ENCODE results near the gene WNT3.

WNT3 gene

GRCh38 chr17:46812624-46813318, 5.7 kb downstream of the WNT3 start (continued):
- TF ChIP-seq ELK4 (IDR thresholded peaks at IDR 0.05; ENCODE audit: borderline replicate concordance, low read depth, low read length) (no peak), ZNF843 (tag by site-specific recombination; IDR thresholded peaks at IDR 0.05) (no peak), ZNF791 (tag by site-specific recombination; IDR thresholded peaks at IDR 0.05) (no peak), ZNF292 (tag by site-specific recombination; IDR thresholded peaks at IDR 0.05; ENCODE audit: borderline replicate concordance, low read depth) (no peak), PATZ1 (tag by site-specific recombination; IDR thresholded peaks at IDR 0.05) (no peak), ZNF776 (tag by site-specific recombination; IDR thresholded peaks at IDR 0.05; ENCODE audit: borderline replicate concordance) (no peak), ZNF629 (tag by site-specific recombination; IDR thresholded peaks at IDR 0.05) (no peak), ZNF621 (tag by site-specific recombination; IDR thresholded peaks at IDR 0.05) (no peak), GLI2 (tag by site-specific recombination; IDR thresholded peaks at IDR 0.05; ENCODE audit: borderline replicate concordance, low read depth) (no peak), MEIS1 (CRISPR knock-in tag; IDR thresholded peaks at IDR 0.05; ENCODE audit: borderline replicate concordance) (no peak)

- TF ChIP-seq INSM2 (tag by site-specific recombination; IDR thresholded peaks at IDR 0.05) (no peak), ZNF341 (tag by site-specific recombination; IDR thresholded peaks at IDR 0.05; ENCODE audit: low read depth) (peak; percentile 46; the same call in 1 of the 2 replicates), SP7 (tag by site-specific recombination; IDR thresholded peaks at IDR 0.05) (peak; percentile 55), SP2 (tag by site-specific recombination; IDR thresholded peaks at IDR 0.05) (peak; percentile 27; the same call in 1 of the 2 replicates), KLF9 (tag by site-specific recombination; IDR thresholded peaks at IDR 0.05; ENCODE audit: low read depth) (peak; percentile 23; the same call in 1 of the 2 replicates), KLF7 (tag by site-specific recombination; IDR thresholded peaks at IDR 0.05; ENCODE audit: borderline replicate concordance) (no peak), REST (tag by site-specific recombination; IDR thresholded peaks at IDR 0.05) (no peak), ZFP37 (tag by site-specific recombination; IDR thresholded peaks at IDR 0.05) (no peak), KLF1 (tag by site-specific recombination; IDR thresholded peaks at IDR 0.05) (0 out of 2 replicates have a peak, but pooled peaks have one; percentile 11), OSR2 (tag by site-specific recombination; IDR thresholded peaks at IDR 0.05) (peak; percentile 84), ZNF398 (tag by site-specific recombination; IDR thresholded peaks at IDR 0.05) (peak; percentile 65), ZNF747 (tag by site-specific recombination; IDR thresholded peaks at IDR 0.05) (no peak), WT1 (tag by site-specific recombination; IDR thresholded peaks at IDR 0.05) (peak; percentile 44; the same call in 1 of the 2 replicates)
- ChIA-PET POLR2A (interaction anchor here (1.0 kb wide), 1 partner anchor 13 kb away, joined by 3 read pairs; no protein-coding TSS in a partner anchor), CTCF (interaction anchor here (1.4 to 1.8 kb wide), 2 partner anchors 23 to 30 kb away, joined by 5 to 11 read pairs; no protein-coding TSS in a partner anchor)
- Histone ChIP-seq H3K4me3 (ENCODE audit: low read depth, low read length) (no peak overlapping the region), H3K27ac (ENCODE audit: extremely low read depth, low read depth, low read length) (no peak overlapping the region), H3K4me1 (ENCODE audit: control insufficient read depth, insufficient read depth, low read length) (no peaks in the 10 kb centered on the region), H3K36me3 (ENCODE audit: control insufficient read depth in 2 of 2, insufficient read depth in 1 of 2, low read length in 2 of 2) (no peaks in the 10 kb centered on the region), H3K9me3 (ENCODE audit: control insufficient read depth, insufficient read depth, low read depth, low read length) (no peaks in the 10 kb centered on the region)
These were observed 6.4 kb downstream of the WNT3 start for GRCh38 chr17:46811978-46812583.
